ENCODE results near the gene FAM156B. TPM values are rescaled to one million over a fixed set of nuclear protein-coding genes. Genes with fewer than 3 reads are reported as not detected.
"Not testable (repeated sequence)": the region's sequence is repeated elsewhere in the genome, so short reads cannot be mapped to it uniquely, and the experiment has no call there.

Gene FAM156B
- total RNA-seq (10 to 100 TPM; 73.7 to 82.6 TPM), polyA plus RNA-seq (ENCODE audit: insufficient read depth, low read depth, low replicate concordance) (21.4 TPM)
- long read RNA-seq, donor 1, partial matches to known transcripts, result 0 of 6 reads
- long read RNA-seq, donor 1, other reads (novel, unspliced or antisense), result 0 of 6 reads
- long read RNA-seq, donor 2, partial matches to known transcripts, result 0 of 3 reads
- long read RNA-seq, donor 2, other reads (novel, unspliced or antisense), result 0 of 3 reads

- H3K27me3 ChIP-seq; H3K36me3 ChIP-seq (ENCODE audit: low read depth, missing control alignments); H3K27ac ChIP-seq; H3K4me1 ChIP-seq; intact Hi-C loops (cut with DNase I; ENCODE audit: low total_unique reads); H3K4me3 ChIP-seq; DNase-seq; H3K9me3 ChIP-seq: not testable (repeated sequence)
- no CpG with 5 or more reads among the region's 92 CpGs for WGBS, 2 donors
Observed at GRCh38 chrX:52896855-52897709, at the start of gene FAM156B. Gene FAM156B, plus strand, starts transcription at chrX:52897330. Its CDS starts 9,896 bp downstream, at chrX:52907226.

- Histone ChIP-seq H3K4me3 (no peak overlapping the region), H3K36me3 (ENCODE audit: low read depth, missing control alignments) (no peaks in the 10 kb centered on the region), H3K9me3 (no peaks in the 10 kb centered on the region), H3K27ac (no peak overlapping the region), H3K27me3 (no peaks in the 10 kb centered on the region), H3K4me1 (no peaks in the 10 kb centered on the region)
- WGBS, 2 donors, result 87 to 88% methylated on average over 9 of the region's 9 CpGs
- intact Hi-C loops (cut with DNase I; ENCODE audit: low total_unique reads), result no loop called here
- DNase-seq, result no peak
- TF ChIP-seq POLR2A (IDR thresholded peaks at IDR 0.05), result no peak
- TF ChIP-seq, protein P1, sequence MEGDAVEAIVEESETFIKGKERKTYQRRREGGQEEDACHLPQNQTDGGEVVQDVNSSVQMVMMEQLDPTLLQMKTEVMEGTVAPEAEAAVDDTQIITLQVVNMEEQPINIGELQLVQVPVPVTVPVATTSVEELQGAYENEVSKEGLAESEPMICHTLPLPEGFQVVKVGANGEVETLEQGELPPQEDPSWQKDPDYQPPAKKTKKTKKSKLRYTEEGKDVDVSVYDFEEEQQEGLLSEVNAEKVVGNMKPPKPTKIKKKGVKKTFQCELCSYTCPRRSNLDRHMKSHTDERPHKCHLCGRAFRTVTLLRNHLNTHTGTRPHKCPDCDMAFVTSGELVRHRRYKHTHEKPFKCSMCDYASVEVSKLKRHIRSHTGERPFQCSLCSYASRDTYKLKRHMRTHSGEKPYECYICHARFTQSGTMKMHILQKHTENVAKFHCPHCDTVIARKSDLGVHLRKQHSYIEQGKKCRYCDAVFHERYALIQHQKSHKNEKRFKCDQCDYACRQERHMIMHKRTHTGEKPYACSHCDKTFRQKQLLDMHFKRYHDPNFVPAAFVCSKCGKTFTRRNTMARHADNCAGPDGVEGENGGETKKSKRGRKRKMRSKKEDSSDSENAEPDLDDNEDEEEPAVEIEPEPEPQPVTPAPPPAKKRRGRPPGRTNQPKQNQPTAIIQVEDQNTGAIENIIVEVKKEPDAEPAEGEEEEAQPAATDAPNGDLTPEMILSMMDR (IDR thresholded peaks at IDR 0.05), result no peak
Observed at GRCh38 chrX:52852110-52852860, 44.8 kb upstream of the FAM156B start.

GRCh38 chrX:52856991-52857525 lies 40.1 kb upstream of the FAM156B start:
- H3K27me3 ChIP-seq; H3K27ac ChIP-seq; intact Hi-C loops (cut with DNase I; ENCODE audit: low total_unique reads); H3K4me1 ChIP-seq; H3K9me3 ChIP-seq; H3K36me3 ChIP-seq (ENCODE audit: low read depth, missing control alignments); DNase-seq; H3K4me3 ChIP-seq: not testable (repeated sequence)
- WGBS, 2 donors, result 76 to 82% methylated on average over 3 to 4 of the region's 4 CpGs

DNA sequence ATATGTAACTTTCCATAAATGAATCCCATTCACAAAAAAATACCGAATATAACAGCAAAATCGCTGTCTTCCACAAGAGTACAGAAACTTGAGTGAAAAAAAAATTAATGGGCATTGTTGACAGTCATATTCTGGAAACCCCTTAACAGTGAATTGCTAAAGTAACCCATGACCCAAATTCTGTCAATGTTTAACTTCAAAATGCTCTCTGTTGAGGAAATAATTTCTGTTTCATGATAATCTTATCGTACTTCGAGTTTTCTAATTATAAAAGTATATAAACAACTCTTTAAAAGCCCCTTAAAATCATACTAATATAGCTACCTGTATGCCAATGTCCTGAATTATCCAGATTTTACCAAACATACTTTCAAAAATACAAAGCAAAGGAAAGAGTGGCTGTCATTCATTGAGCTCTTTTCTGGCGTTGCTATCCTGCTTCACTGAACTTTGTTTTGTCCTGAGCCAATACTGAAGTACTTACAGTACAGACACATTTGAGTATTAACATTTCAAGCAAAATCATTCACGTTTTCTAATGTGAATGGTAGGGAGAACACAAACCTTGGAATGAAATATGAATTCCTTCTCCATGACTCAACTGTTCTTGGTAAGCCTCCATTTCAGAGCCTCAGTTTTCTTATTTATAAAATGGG lies 31.7 kb upstream of the FAM156B start:
- Histone ChIP-seq H3K27me3 (no peaks in the 10 kb centered on the region), H3K4me1 (no peaks in the 10 kb centered on the region), H3K36me3 (ENCODE audit: low read depth, missing control alignments) (no peaks in the 10 kb centered on the region), H3K9me3 (no peaks in the 10 kb centered on the region), H3K27ac (no peak overlapping the region), H3K4me3 (no peak overlapping the region)
- TF ChIP-seq POLR2A (IDR thresholded peaks at IDR 0.05), result no peak
- TF ChIP-seq, protein P1 (IDR thresholded peaks at IDR 0.05), result no peak
- 75 to 81% methylated on average over 6 of the region's 6 CpGs for WGBS, 2 donors
- no peak for DNase-seq
- intact Hi-C loops (cut with DNase I; ENCODE audit: low total_unique reads), result no loop called here

- intact Hi-C loops (cut with DNase I; ENCODE audit: low total_unique reads), result no loop called here
- Histone ChIP-seq H3K27me3 (no peaks in the 10 kb centered on the region), H3K27ac (no peak within 1 kb of the TSS), H3K9me3 (no peaks in the 10 kb centered on the region), H3K4me1 (no peaks in the 10 kb centered on the region), H3K4me3 (no peak within 1 kb of the TSS), H3K36me3 (ENCODE audit: low read depth, missing control alignments) (no peaks in the 10 kb centered on the region)
- WGBS, 2 donors, result 66 to 75% methylated on average over 19 to 32 of the region's 35 CpGs
- DNase-seq, result peak; percentile 19
- TF ChIP-seq, protein P1 (IDR thresholded peaks at IDR 0.05), result no peak
- no peak for TF ChIP-seq POLR2A (IDR thresholded peaks at IDR 0.05)
Observed at GRCh38 chrX:52867610-52868348, 29.4 kb upstream of the FAM156B start, which contains the start of gene XAGE3. Gene XAGE3, minus strand, starts transcription at chrX:52868083. Its CDS starts 950 bp downstream, at chrX:52867133.
